ENCODE data around the gene FGFRL1.

Gene FGFRL1

GRCh38 chr4:1029529-1029928 is 18.1 kb downstream of the FGFRL1 start:
- no peak for TF ChIP-seq SIN3A (IDR thresholded peaks at IDR 0.05; ENCODE audit: borderline replicate concordance, insufficient read depth, low read length)
- no peak for TF ChIP-seq REST (IDR thresholded peaks at IDR 0.05; ENCODE audit: insufficient read depth in 1 of 2, low read depth in 2 of 2, low read length in 2 of 2)
- no peak for TF ChIP-seq POLR2AphosphoS5 (IDR thresholded peaks at IDR 0.05; ENCODE audit: low read depth, low read length)
- no peak for TF ChIP-seq TAF1 (IDR thresholded peaks at IDR 0.05; ENCODE audit: borderline replicate concordance, insufficient read depth, low read length)
- TF ChIP-seq FOXP2 (optimal IDR thresholded peaks at IDR 0.05; ENCODE audit: borderline replicate concordance, extremely low read depth, extremely low read length, insufficient read depth), result no peak

- TF ChIP-seq REST (IDR thresholded peaks at IDR 0.05; ENCODE audit: insufficient read depth in 1 of 2, low read depth in 2 of 2, low read length in 2 of 2) (no peak), TAF1 (IDR thresholded peaks at IDR 0.05; ENCODE audit: borderline replicate concordance, insufficient read depth, low read length) (no peak), SIN3A (IDR thresholded peaks at IDR 0.05; ENCODE audit: borderline replicate concordance, insufficient read depth, low read length) (no peak), FOXP2 (optimal IDR thresholded peaks at IDR 0.05; ENCODE audit: borderline replicate concordance, extremely low read depth, extremely low read length, insufficient read depth) (no peak), POLR2AphosphoS5 (IDR thresholded peaks at IDR 0.05; ENCODE audit: low read depth, low read length) (no peak)
Observed at GRCh38 chr4:1030031-1030430, 18.6 kb downstream of the FGFRL1 start.

- TF ChIP-seq TAF1 (IDR thresholded peaks at IDR 0.05; ENCODE audit: borderline replicate concordance, insufficient read depth, low read length) (no peak), SIN3A (IDR thresholded peaks at IDR 0.05; ENCODE audit: borderline replicate concordance, insufficient read depth, low read length) (no peak), FOXP2 (optimal IDR thresholded peaks at IDR 0.05; ENCODE audit: borderline replicate concordance, extremely low read depth, extremely low read length, insufficient read depth) (no peak), REST (IDR thresholded peaks at IDR 0.05; ENCODE audit: insufficient read depth in 1 of 2, low read depth in 2 of 2, low read length in 2 of 2) (no peak), POLR2AphosphoS5 (IDR thresholded peaks at IDR 0.05; ENCODE audit: low read depth, low read length) (no peak)
Observed at GRCh38 chr4:1030559-1030958, 19.1 kb downstream of the FGFRL1 start.

GRCh38 chr4:1031346-1031745 is 19.9 kb downstream of the FGFRL1 start:
- TF ChIP-seq POLR2AphosphoS5 (IDR thresholded peaks at IDR 0.05; ENCODE audit: low read depth, low read length), result no peak
- TF ChIP-seq TAF1 (IDR thresholded peaks at IDR 0.05; ENCODE audit: borderline replicate concordance, insufficient read depth, low read length), result no peak
- no peak for TF ChIP-seq SIN3A (IDR thresholded peaks at IDR 0.05; ENCODE audit: borderline replicate concordance, insufficient read depth, low read length)
- TF ChIP-seq REST (IDR thresholded peaks at IDR 0.05; ENCODE audit: insufficient read depth in 1 of 2, low read depth in 2 of 2, low read length in 2 of 2), result no peak
- TF ChIP-seq FOXP2 (optimal IDR thresholded peaks at IDR 0.05; ENCODE audit: borderline replicate concordance, extremely low read depth, extremely low read length, insufficient read depth), result no peak
